H1 (cell line): ENCODE measurements around the gene IL17REL. TPM values are rescaled to one million over a fixed set of nuclear protein-coding genes. Genes with fewer than 3 reads are reported as not detected.

ENCODE experiments used
- CEBPB ChIP-seq: IDR thresholded peaks from 2 replicates; pipeline ENCODE4 v1.6.1; 2012; ENCODE audit warnings: low read depth, low read length
- CHD2 ChIP-seq: IDR thresholded peaks from 2 replicates; pipeline ENCODE4 v1.6.1; 2012; ENCODE audit warnings: low read length, improper control_type of control experiment
- KDM5A ChIP-seq: fragments of 200-600 bp; IDR thresholded peaks from 2 replicates; pipeline ENCODE4 v1.7.1; 2012; ENCODE audit warnings: mild to moderate bottlenecking, low read length, inconsistent platforms, mixed read lengths
- MAFK ChIP-seq: IDR thresholded peaks from 2 replicates; pipeline ENCODE4 v1.6.1; 2012; ENCODE audit warnings: low read depth, mild to moderate bottlenecking, improper control_type of control experiment, low read length
- NANOG ChIP-seq: IDR thresholded peaks from 2 replicates; pipeline ENCODE4 v1.6.1; 2011; ENCODE audit warnings: low read length, low read depth, mild to moderate bottlenecking, inconsistent platforms; ENCODE audit not compliant: insufficient read depth, poor library complexity, severe bottlenecking
- SIN3A ChIP-seq, 2 experiments: IDR thresholded peaks in 1 of 2; conservative IDR thresholded peaks in 1 of 2; 2 replicates each; pipeline ENCODE4 v1.6.1; 2011 to 2012; ENCODE audit warnings: low read length in 2 of 2, improper control_type of control experiment in 1 of 2, low read depth in 1 of 2, mild to moderate bottlenecking in 1 of 2
- polyA plus RNA-seq, 7 experiments: library from polyadenylated mRNA; depleted of rRNA in 3 of 7; stranded (reverse) in 5 of 7; unstranded in 2 of 7; fragments of >200 nt in 5 of 7; fragments of 200-250 nt in 2 of 7; gene quantifications; 1 replicate in 5 of 7; 2 replicates in 1 of 7; 4 replicates in 1 of 7; pipeline versions ENCODE4 v1.2.1 to v1.2.3, GENCODE V29; 2011 to 2013; ENCODE audit warnings: missing spikeins in 2 of 7, mixed read lengths in 2 of 7
- total RNA-seq: library from RNA; stranded (reverse); fragmentation: NEBNext Ultra II Directional; extraction: Animal tissue kit (Norgen Biotek cat#: 25700); gene quantifications from 2 replicates; pipeline ENCODE4 v1.2.1, GENCODE V29; 2021

Gene IL17REL
- total and polyA plus RNA-seq, 2 of the 8 experiments (the other 6 are each of a cell fraction or from before 2014, with no cell fraction given), result 0.15 to 0.20 TPM

DNA sequence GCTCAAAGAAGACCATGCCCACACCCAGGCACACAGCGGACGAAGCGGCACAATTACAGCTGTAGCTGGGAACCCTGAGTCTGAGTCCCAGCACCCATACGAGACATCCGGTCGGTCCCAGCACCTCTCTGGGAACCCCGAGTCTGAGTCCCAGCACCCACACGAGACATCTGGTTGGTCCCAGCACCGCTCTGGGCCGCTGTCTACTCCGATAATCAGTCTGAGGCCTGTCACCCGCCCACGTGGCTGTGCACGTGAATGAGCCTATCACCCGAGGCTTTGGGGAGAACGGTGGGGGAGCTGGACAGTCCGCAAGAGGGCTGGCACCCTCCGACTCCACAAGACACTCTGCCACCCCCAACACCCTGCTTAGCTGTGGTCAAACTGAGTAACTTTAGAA lies 39.4 kb upstream of the IL17REL start (continued):
- no peak for TF ChIP-seq SIN3A (conservative IDR thresholded peaks at IDR 0.05 in 1 of 2, IDR thresholded peaks at IDR 0.05 in 1 of 2; ENCODE audit: low read depth in 1 of 2, low read length in 2 of 2)
- TF ChIP-seq KDM5A, result no peak
- TF ChIP-seq CHD2, result no peak
- no peak for TF ChIP-seq CEBPB
- no peak for TF ChIP-seq NANOG
- TF ChIP-seq MAFK, result no peak
- TF ChIP-seq, all 59 proteins: peak for 0
